COR-L47 (cell line): ENCODE data around the gene CPTP.
"Not testable (repeated sequence)": the region's sequence is repeated elsewhere in the genome, so short reads cannot be mapped to it uniquely, and the experiment has no call there.

Experiments used
- DNase-seq: peaks from one replicate; lab custom pipeline; 2025; lab: John Stamatoyannopoulos, UW

The CPTP gene

GRCh38 chr1:1366699-1367066, 42.1 kb downstream of the CPTP start:
- DNase-seq, result no peak

- DNase-seq, result no peak
Measured at GRCh38 chr1:1367315-1367714, 42.7 kb downstream of the CPTP start.

- not testable (repeated sequence) for DNase-seq
Measured at GRCh38 chr1:1370094-1370493, 45.5 kb downstream of the CPTP start.

GRCh38 chr1:1370771-1371300, 46.2 kb downstream of the CPTP start:
- DNase-seq, result no peak

- DNase-seq, result no peak
Measured at GRCh38 chr1:1371364-1371745, 46.8 kb downstream of the CPTP start.

- DNase-seq, result peak; percentile 54
Measured at GRCh38 chr1:1371746-1372711, 47.4 kb downstream of the CPTP start.

- DNase-seq, result no peak
Measured at GRCh38 chr1:1373051-1373814, 48.6 kb downstream of the CPTP start.

- DNase-seq, result no peak
Measured at GRCh38 chr1:1373815-1374588, 49.4 kb downstream of the CPTP start.

- DNase-seq, result no peak
Measured at GRCh38 chr1:1374589-1374928, 50.0 kb downstream of the CPTP start.

- peak; percentile 100 for DNase-seq
Measured at GRCh38 chr1:1374929-1375662, 50.5 kb downstream of the CPTP start, which contains the start of gene AURKAIP1. AURKAIP1 (minus strand) TSS chr1:1375207; CDS start chr1:1374756, 451 bp downstream.

- DNase-seq, result no peak
Measured at GRCh38 chr1:1376551-1377226, 52.1 kb downstream of the CPTP start.

GRCh38 chr1:1377540-1378205, 53.1 kb downstream of the CPTP start:
- DNase-seq, result no peak
